HG02763 (cell line): ENCODE measurements around the gene CUL2.
"Not testable (repeated sequence)": the region's sequence is repeated elsewhere in the genome, so short reads cannot be mapped to it uniquely, and the experiment has no call there.

Experiments used
- ATAC-seq: cut with Tn5 transposase; IDR thresholded peaks from one replicate; pipeline ENCODE4 v1.9.1; 2021; ENCODE audit warnings: mild to moderate bottlenecking, moderate library complexity; ENCODE audit not compliant: unreplicated experiment

The CUL2 gene

DNA sequence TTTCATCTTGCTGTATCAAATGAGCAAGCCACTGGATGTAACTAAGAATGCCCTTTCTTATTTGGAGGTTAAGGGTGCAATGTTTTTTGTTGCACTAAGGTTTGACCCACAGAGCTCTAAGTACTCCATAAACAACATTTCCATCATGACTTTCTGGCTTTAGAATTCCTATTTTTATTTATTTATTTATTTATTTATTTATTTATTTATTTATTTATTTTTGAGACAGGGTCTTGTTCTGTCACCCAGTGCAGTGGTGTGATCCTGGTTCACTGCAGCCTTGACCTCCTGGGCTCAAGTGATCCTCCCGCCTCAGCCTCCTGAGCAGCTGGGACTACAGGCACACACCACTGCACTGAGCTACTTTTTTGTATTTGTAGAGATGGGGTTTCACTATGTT, 9.9 kb downstream of the CUL2 start:
- ATAC-seq = not testable (repeated sequence)

DNA sequence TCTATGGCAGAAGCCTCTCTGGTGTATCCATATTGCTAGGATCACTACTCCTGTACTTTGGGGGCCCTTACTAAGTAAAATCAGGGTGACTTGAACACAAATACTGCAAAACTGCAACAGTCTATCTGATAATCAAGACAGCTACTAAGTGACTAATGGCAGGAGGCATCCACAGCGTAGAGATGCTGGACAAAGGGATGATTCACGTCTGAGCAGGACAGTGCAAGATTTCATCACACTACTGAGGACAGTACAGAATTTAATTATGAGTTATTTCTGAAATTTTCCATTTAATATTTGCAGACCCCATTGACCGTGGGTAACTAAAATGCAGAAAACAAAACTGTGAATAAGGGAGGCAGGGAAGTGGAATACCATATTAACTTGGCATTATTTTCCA, 10.4 kb downstream of the CUL2 start:
- no peak for ATAC-seq

DNA sequence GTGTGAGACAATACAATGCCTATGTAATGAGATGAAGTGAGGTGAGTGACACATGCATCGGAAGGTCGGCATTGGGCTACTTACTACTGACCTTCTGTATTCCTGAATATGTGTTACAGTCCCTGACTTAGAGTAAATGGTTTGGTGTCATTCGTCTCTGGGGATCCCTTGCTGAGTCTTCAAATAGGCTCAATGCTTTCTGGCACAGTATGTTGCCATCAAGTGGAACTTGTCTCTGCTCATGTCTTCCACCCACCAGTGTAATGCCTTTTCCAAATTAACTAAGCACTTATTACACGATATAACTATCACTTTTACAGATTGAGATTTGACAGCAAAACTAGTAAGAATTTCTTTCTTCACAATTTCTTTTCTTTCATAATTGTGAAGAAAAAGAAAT, 10.9 kb downstream of the CUL2 start:
- ATAC-seq = no peak

DNA sequence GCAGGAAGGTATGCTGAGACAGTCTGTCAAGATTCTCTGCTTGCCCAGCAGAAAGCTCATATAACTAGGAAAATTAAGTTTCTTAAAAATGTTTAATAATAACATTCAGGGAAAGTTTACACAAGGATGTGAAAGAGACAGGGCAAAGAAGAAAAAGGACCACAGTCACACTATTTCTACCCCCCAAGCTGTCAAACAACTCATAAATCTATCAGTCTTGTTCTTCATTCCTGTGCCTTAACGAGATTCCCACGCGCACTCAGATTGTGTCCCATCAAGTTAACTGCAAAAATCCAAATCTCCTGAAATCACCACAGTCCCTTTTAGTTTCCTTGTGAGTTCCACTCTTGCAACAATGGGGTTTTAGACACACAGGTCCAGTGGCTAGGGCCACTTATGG, 14.9 kb downstream of the CUL2 start:
- no peak for ATAC-seq

DNA sequence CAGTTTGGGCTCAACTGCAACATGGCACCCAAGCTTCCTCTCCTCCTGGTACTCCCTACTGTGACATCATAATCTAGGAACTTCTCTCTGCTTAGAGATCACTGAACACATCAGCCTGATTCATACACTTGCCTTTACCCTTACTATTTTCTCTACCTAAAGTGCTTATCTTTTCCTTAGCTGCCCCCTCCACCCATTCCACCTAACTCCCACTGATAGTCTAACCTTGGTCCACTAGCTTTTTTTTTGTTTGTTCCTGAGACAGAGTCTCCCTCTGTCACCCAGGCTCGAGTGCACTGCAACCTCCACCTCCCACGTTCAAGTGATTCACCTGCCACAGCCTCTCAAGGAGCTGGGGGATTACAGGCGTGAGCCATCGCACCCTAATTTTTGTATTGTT, 15.9 kb downstream of the CUL2 start:
- ATAC-seq = no peak

DNA sequence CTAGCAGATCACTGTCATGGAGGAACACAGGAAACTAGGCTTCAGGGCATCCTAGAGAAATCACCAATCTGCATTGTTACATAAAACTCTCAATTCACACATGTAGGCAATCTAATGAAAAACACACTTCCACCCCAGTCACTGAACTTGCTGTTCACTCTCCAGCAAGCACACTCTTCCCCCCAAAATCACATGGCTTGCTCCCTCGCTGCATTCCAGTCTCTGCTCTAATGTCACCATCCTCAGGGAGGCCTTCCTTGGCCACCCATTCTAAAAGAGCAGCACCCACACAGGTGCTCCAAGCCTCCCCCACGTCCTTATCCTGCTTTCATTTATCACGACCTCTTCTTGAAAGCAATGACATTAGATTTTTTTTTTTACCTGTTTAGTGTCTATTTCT, 19.6 kb downstream of the CUL2 start:
- ATAC-seq = no peak

DNA sequence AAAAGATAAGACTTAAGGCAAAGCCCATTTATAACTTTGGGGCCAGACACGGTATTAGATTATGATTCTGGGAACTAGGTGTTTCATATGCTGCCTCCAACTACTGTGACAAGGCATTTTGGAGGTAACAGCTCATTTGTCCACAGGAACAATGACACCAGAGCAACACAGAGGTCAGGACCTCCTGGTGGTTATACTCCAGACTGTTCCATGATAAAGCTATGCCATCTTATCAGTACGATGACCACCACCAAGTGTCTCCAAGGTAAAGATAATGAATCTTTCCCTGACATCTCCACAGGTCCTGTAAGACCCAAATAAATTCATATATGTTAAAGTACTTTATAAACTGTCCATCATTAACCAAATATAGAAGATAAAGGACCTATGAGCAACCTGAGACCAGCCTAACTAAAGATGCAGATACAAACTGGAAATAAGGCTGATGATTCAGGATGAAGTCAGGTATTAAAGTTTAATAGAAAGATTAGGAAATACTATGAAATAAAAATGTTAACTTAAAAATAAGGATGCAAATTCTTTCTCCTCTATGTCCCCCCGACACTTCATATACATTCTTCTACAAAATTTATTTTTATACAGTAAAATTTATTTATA, 26.2 kb downstream of the CUL2 start:
- no peak for ATAC-seq

DNA sequence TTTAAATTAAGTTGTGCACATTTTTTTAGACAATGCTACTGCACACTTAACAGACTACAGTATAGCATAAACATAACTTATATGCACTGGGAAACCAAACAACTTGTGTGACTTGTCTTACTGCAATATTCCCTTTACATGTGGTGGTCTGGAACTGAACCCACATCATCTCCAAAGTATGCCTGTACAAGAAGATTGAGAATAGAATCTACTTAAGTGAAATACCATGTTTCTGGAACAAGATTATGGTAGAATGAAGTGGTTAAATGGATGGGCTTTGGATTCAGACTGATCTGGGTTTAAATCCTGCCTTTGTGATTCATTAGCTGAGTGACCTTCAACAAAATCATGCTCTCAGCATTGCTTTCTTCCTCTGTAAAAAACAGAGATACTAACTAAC, 30.7 kb downstream of the CUL2 start:
- no peak for ATAC-seq

DNA sequence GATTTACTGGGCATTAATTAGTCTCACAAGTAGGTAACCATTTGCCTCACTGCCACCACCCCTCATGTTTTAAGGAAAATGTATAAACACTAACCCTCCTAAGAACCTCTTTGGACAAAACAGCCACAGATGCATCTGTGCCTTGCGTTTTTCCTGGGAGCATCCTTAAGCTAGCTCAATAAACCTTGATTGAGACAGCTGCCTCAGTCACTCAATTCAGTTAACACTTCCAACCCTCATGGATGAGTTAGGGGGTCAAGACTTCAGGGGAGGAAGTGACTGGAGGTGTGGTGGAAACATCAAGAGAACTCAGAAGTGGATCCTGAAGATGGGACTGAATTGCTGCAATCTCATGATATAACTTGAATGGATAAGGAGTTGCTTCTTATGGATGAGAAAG, 31.5 kb downstream of the CUL2 start:
- no peak for ATAC-seq

DNA sequence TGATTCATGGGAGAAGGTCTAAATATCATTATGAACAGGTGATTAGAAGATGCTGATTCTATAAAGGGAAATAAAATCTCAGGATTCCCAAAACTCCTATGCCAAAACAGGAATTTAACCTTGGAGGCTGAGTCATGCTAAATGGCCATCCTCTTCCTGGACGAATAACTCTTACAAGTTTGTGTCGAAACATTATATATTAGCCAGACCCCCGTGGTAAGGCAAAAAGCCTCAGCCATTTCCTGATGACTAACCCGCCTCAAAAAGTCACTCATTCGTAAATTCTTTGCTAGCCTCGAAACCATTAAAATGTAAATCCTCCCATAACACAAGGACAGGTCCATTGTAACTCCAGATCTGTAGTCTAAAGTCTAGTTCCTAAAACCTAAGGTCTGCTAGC, 32.0 kb downstream of the CUL2 start:
- no peak for ATAC-seq

DNA sequence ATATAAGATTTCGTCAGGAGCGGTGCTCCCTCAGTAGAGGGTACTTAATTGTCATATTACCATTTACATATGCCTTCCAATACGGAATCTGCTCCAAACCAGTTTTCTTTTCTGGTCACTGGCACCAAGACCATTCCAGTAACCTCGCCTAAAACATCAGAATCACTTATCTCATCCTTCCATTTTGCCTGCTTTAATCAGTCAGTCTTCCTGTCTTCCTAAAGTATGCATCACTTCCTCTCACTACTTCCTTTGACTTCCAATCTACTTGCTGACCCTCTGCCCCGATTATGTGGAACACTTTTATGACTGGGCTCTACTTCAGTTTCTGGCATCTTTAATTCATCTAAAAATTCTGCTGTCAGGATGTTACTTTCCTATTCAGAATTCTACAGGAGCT, 33.5 kb downstream of the CUL2 start:
- no peak for ATAC-seq

DNA sequence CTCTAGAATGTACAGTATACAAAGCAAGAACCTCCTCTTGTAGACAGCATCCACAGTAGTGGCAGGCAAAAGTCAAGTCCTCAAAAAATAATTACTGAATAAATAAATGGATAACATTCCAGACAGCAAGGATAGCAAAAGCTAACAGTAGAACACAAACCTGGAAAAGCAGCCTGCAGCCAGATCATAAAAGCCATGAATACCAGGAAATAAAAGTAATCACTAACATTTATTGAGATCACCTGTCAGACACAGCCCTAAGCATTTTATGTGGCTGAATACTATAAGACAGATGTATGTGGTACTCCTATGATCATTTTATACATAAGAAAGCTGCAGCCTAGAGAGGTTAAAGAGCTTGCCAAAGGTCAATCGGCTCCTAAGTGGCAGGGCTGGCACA, 34.0 kb downstream of the CUL2 start:
- ATAC-seq = no peak

DNA sequence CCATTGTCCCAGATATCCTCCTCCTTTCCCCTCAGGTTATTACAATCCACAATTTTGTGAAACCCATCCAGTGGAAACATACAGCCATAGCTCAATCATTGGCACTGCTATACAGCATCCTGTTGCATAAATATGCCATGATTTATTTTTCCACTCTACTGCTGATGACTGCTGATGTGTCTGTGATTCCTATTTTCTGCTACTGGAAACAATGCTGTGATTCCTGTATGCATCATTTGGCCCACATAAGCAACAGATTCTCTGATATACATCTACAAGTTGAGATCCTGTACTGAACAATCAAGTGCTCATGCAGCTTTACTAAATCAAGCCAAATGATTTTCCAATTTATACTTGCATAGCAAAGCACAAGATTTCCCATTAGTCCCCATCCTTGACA, 39.6 kb downstream of the CUL2 start:
- no peak for ATAC-seq

DNA sequence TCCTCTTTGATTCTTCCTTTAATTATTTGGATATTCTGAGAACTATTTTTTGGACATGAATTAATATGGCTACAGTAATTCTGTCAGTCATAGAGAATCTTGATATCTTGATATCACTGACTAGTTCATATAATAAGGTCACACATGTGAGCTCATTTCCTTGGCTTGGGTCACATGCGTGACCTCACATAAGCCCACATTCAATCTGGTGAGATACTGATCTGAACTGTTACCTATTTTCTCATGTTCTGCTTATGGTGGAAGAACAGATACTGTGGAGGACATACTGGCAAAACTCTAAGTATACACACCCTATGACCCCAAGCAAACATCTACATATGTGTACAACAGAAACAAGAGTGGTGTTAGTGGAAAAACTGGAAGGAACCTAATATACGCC, 44.1 kb downstream of the CUL2 start:
- ATAC-seq = no peak

DNA sequence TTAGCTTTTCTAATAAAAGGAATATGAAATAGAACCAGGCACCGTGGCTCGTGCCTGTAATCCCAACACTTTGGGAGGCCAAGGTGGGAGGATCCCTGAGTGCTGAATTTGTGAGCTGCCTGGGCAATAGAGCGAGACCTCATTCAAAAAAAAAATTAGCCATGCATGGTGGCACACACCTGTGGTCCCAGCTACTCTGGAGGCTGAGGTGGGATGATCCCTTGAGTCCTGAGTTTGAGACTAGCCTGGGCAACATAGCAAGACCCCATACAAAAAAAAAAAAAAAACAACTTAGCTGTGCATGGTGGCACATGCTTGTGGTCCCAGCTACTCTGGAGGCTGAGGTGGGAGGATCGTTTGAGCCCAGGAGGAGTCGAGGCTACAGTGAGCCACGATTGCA, 44.9 kb downstream of the CUL2 start:
- ATAC-seq = not testable (repeated sequence)

DNA sequence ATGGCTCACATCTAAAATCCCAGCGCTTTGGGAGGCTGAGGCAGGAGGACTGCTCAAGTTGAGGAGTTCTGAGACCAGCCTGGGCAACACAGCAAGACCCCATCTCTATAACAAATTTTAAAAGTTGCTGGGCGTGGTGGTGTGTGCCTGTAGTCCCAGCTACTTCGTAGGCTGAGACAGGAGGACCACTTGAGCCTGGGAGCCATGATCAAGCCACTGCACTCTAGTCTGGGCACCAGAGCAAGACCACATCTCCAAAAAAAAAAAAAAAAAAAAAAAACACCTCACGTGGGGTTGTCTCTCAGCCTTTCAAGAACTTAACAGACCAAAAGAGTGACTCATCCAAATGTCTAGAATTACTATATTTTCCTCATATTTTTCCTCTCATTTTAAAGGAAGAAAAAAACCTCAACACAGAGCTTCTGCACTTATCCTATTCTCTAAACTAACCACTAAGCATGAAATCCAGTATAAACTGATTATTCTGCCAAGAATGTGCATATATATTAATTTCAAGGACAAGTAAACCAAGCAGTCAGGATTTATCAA, 46.3 kb downstream of the CUL2 start:
- no peak for ATAC-seq

DNA sequence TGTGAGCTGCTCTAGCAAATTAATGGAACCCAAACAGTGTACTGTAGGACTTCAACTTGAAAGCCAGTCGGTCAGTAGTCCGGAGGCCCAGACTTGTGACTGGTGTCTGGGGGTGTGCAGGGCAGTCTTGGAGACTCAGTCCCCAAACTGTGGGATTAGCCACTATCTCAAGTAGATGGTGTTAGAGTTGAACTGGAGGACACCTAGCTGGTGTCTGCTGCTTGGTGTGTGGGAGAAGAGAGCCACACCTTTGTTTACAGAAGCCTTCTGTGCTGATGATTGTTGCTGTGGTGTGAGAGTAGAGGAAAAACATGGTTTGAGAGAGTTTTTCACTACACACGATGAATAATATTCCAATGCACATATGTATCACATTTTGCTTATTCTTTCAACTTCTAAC, 47.4 kb downstream of the CUL2 start:
- no peak for ATAC-seq

DNA sequence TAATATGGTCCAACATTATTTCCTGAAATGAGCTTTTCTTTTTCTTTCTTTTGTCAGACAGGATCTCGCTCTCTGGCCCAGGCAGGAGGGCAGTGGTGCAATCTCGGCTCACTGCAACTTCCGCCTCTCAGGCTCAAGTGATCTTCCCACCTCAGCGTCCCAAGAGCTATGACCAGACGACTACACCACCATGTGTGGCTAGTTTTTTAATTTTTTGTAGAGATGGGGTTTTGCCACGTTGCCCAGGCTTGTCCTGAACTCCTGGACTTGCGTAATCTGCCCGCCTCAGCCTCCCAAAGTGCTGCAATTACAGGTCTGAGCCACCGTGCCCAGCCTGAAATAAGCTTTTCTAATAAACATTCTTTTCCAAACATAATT, 48.6 kb downstream of the CUL2 start:
- no peak for ATAC-seq

DNA sequence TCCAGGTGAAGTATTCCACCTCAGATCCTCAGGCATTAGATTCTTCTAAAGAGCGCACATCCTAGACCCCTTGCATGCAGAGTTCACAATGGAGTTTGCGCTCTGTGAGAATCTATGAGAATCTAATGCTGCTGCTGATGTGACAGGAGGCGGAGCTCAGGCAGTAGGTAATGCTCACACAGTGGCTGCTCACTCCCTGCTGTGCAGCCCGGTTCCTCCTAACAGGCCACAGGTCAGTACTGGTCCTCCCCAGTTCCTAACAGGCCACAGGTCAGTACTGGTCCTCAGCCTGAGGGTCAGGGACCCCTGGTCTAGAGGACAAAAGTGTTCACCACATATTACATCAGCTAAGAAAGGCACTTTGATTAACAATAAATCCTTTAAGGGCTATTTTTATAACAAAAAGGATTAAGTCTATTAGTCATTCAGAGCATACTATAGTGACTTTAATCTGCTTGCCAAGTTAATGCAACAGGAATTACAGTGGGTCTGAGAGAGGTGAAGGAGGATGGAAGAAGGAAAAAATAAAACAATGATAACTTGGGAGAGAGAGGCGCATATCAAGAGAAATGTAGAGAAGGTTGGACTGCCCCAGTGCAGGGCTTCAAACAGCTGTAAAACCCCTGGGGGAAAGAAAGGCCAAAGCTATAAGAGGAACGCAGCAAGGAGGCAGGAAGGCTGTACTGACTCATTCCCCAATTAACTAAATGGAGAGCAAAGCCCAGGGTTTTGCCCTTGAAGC, 49.2 kb downstream of the CUL2 start:
- ATAC-seq = no peak

DNA sequence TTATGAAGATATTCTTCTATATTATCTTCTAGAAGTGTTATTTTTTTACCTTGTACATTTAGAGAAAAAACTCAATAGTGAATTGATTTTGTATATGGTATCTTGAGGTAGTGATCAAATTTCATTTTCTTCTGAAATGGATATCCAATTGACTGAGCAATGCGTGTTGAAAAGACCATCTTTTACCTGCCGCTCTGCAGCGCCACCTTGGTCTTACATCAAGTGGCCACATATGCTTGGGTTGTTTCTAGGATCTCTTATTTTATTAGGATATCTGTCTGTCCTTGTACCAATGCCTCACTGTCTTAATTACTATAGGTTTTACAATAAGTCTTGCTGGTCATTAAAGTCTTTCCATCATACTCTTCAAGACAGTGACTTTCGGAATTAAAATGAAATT, 53.0 kb downstream of the CUL2 start:
- ATAC-seq = no peak

DNA sequence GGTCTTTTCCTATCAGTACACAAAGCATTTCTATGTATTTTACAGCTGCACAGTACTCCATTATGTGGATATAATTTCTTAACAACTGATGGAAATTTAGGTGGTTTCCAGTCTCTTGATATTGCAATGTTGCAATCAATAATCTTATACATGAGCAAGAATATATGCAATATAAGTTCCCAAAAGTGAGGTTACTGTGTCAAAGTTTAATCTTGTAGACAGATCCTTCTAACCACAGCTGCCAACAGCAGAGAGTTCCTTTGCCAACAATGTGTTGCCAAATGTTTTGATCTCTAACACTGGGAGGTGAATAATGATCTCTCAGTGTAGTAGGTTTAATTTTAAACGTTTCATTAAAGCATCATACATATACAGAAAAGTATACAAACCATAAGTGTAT, 54.5 kb downstream of the CUL2 start:
- no peak for ATAC-seq

DNA sequence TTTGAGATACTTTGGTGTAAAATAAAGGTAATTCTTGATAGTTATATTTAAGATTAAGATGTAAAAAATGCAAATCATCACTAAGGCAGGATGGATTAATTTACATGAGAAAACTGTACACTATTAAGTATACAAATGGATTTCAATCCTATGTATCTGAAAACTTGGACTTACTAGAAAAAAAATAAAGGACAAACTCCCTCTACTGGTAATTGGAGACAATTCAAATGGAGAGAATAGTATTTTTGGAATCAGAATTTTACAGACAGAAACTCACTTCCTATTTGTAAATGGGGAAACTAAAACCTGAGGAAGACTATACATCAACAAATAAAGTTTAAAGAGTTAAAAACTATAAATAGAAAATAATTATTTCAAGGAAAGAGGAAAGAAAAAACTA, 62.6 kb downstream of the CUL2 start:
- ATAC-seq = no peak

DNA sequence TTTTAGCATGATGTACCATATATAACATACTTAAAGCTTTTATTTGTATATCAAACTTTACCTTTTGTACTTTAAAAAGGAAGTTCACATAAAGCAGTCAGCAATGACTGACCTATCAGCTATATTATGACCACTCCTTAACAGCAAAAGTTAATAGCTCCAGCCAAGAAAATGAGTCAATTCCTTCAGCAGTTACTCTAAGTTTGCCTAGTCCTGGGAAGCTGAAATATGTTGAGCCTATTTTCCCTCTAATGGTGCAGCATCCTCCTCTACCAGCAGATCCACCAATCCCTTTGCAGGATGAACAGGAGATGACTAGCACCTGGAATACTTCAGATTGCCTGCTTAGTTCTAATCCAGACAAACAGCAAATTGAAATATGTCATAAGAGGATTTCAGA, 64.2 kb downstream of the CUL2 start:
- no peak for ATAC-seq
